ENCODE measurements around the gene LTK.

The LTK gene

GRCh38 chr15:41494922-41495735 lies 18.5 kb downstream of the LTK start:
- Histone ChIP-seq H3K36me3 (ENCODE audit: control insufficient read depth in 1 of 2, insufficient read depth in 2 of 2, low read length in 2 of 2) (no peaks in the 10 kb centered on the region), H3K4me3 (ENCODE audit: low read depth in 1 of 2, low read length in 2 of 2) (peak overlapping the region; percentile 16 to 57), H3K27me3 (ENCODE audit: low read depth, low read length) (peaks cover 20% of the 10 kb centered on the region), H3K27ac (ENCODE audit: low read length) (no peak overlapping the region), H3K4me1 (ENCODE audit: control insufficient read depth in 1 of 2, insufficient read depth in 2 of 2, low read length in 2 of 2) (peaks cover 7 to 35% of the 10 kb centered on the region in 2 donors), H3K9me3 (ENCODE audit: control insufficient read depth in 1 of 2, low read length in 2 of 2) (no peaks in the 10 kb centered on the region)

GRCh38 chr15:41494190-41494921 lies 19.3 kb downstream of the LTK start:
- no peaks in the 10 kb centered on the region for H3K36me3 ChIP-seq (ENCODE audit: control insufficient read depth in 1 of 2, insufficient read depth in 2 of 2, low read length in 2 of 2)
- H3K27me3 ChIP-seq (ENCODE audit: low read depth, low read length), result peaks cover 20% of the 10 kb centered on the region
- H3K4me1 ChIP-seq (ENCODE audit: control insufficient read depth in 1 of 2, insufficient read depth in 2 of 2, low read length in 2 of 2), result peaks cover 7 to 35% of the 10 kb centered on the region in 2 donors
- no peak overlapping the region for H3K27ac ChIP-seq (ENCODE audit: low read length)
- H3K4me3 ChIP-seq (ENCODE audit: low read depth in 1 of 2, low read length in 2 of 2), result peak overlapping the region; percentile 16 to 57
- no peaks in the 10 kb centered on the region for H3K9me3 ChIP-seq (ENCODE audit: control insufficient read depth in 1 of 2, low read length in 2 of 2)

- no peak overlapping the region for H3K27ac ChIP-seq (ENCODE audit: low read length)
- H3K4me1 ChIP-seq (ENCODE audit: control insufficient read depth in 1 of 2, insufficient read depth in 2 of 2, low read length in 2 of 2), result peaks cover 7 to 35% of the 10 kb centered on the region in 2 donors
- no peaks in the 10 kb centered on the region for H3K9me3 ChIP-seq (ENCODE audit: control insufficient read depth in 1 of 2, low read length in 2 of 2)
- peak overlapping the region in 1 of 2 donors; percentile 57 for H3K4me3 ChIP-seq (ENCODE audit: low read depth in 1 of 2, low read length in 2 of 2)
- H3K36me3 ChIP-seq (ENCODE audit: control insufficient read depth in 1 of 2, insufficient read depth in 2 of 2, low read length in 2 of 2), result no peaks in the 10 kb centered on the region
- H3K27me3 ChIP-seq (ENCODE audit: low read depth, low read length), result peaks cover 20% of the 10 kb centered on the region
These were observed 19.8 kb downstream of the LTK start for GRCh38 chr15:41493902-41494189.

GRCh38 chr15:41493205-41493901 lies 20.3 kb downstream of the LTK start, which contains the start of gene ITPKA:
Gene ITPKA, plus strand, starts transcription at chr15:41493874. Its CDS starts 54 bp downstream, at chr15:41493928.
- peaks cover 20% of the 10 kb centered on the region for H3K27me3 ChIP-seq (ENCODE audit: low read depth, low read length)
- peaks cover 7 to 35% of the 10 kb centered on the region in 2 donors for H3K4me1 ChIP-seq (ENCODE audit: control insufficient read depth in 1 of 2, insufficient read depth in 2 of 2, low read length in 2 of 2)
- peak within 1 kb of the TSS; percentile 59 to 79 for H3K4me3 ChIP-seq (ENCODE audit: low read depth in 1 of 2, low read length in 2 of 2)
- H3K9me3 ChIP-seq (ENCODE audit: control insufficient read depth in 1 of 2, low read length in 2 of 2), result no peaks in the 10 kb centered on the region
- H3K27ac ChIP-seq (ENCODE audit: low read length), result peak within 1 kb of the TSS; percentile 45
- H3K36me3 ChIP-seq (ENCODE audit: control insufficient read depth in 1 of 2, insufficient read depth in 2 of 2, low read length in 2 of 2), result no peaks in the 10 kb centered on the region

GRCh38 chr15:41492597-41493204 lies 20.9 kb downstream of the LTK start:
- H3K36me3 ChIP-seq (ENCODE audit: control insufficient read depth in 1 of 2, insufficient read depth in 2 of 2, low read length in 2 of 2), result no peaks in the 10 kb centered on the region
- H3K9me3 ChIP-seq (ENCODE audit: control insufficient read depth in 1 of 2, low read length in 2 of 2), result no peaks in the 10 kb centered on the region
- H3K4me1 ChIP-seq (ENCODE audit: control insufficient read depth in 1 of 2, insufficient read depth in 2 of 2, low read length in 2 of 2), result peaks cover 7 to 35% of the 10 kb centered on the region in 2 donors
- peak overlapping the region; percentile 45 for H3K27ac ChIP-seq (ENCODE audit: low read length)
- peaks cover 20% of the 10 kb centered on the region for H3K27me3 ChIP-seq (ENCODE audit: low read depth, low read length)
- H3K4me3 ChIP-seq (ENCODE audit: low read depth in 1 of 2, low read length in 2 of 2), result peak overlapping the region; percentile 59 to 79

GRCh38 chr15:41491889-41492288 lies 21.7 kb downstream of the LTK start:
- H3K4me1 ChIP-seq (ENCODE audit: control insufficient read depth in 1 of 2, insufficient read depth in 2 of 2, low read length in 2 of 2), result peaks cover 7 to 35% of the 10 kb centered on the region in 2 donors
- H3K9me3 ChIP-seq (ENCODE audit: control insufficient read depth in 1 of 2, low read length in 2 of 2), result no peaks in the 10 kb centered on the region
- no peak overlapping the region for H3K27ac ChIP-seq (ENCODE audit: low read length)
- H3K4me3 ChIP-seq (ENCODE audit: low read depth in 1 of 2, low read length in 2 of 2), result no peak overlapping the region
- peaks cover 20% of the 10 kb centered on the region for H3K27me3 ChIP-seq (ENCODE audit: low read depth, low read length)
- no peaks in the 10 kb centered on the region for H3K36me3 ChIP-seq (ENCODE audit: control insufficient read depth in 1 of 2, insufficient read depth in 2 of 2, low read length in 2 of 2)

GRCh38 chr15:41490355-41490754 lies 23.3 kb downstream of the LTK start:
- no peaks in the 10 kb centered on the region for H3K9me3 ChIP-seq (ENCODE audit: control insufficient read depth in 1 of 2, low read length in 2 of 2)
- H3K36me3 ChIP-seq (ENCODE audit: control insufficient read depth in 1 of 2, insufficient read depth in 2 of 2, low read length in 2 of 2), result no peaks in the 10 kb centered on the region
- peaks cover 7 to 27% of the 10 kb centered on the region in 2 donors for H3K4me1 ChIP-seq (ENCODE audit: control insufficient read depth in 1 of 2, insufficient read depth in 2 of 2, low read length in 2 of 2)
- peaks cover 20% of the 10 kb centered on the region for H3K27me3 ChIP-seq (ENCODE audit: low read depth, low read length)
- H3K27ac ChIP-seq (ENCODE audit: low read length), result no peak overlapping the region
- H3K4me3 ChIP-seq (ENCODE audit: low read depth in 1 of 2, low read length in 2 of 2), result no peak overlapping the region

- Histone ChIP-seq H3K9me3 (ENCODE audit: control insufficient read depth in 1 of 2, low read length in 2 of 2) (no peaks in the 10 kb centered on the region), H3K36me3 (ENCODE audit: control insufficient read depth in 1 of 2, insufficient read depth in 2 of 2, low read length in 2 of 2) (no peaks in the 10 kb centered on the region), H3K27ac (ENCODE audit: low read length) (no peak overlapping the region), H3K4me1 (ENCODE audit: control insufficient read depth in 1 of 2, insufficient read depth in 2 of 2, low read length in 2 of 2) (peaks cover 7 to 20% of the 10 kb centered on the region in 2 donors), H3K4me3 (ENCODE audit: low read depth in 1 of 2, low read length in 2 of 2) (no peak overlapping the region), H3K27me3 (ENCODE audit: low read depth, low read length) (peaks cover 16% of the 10 kb centered on the region)
These were observed 24.0 kb downstream of the LTK start for GRCh38 chr15:41489641-41490040.

GRCh38 chr15:41487802-41488201 lies 25.8 kb downstream of the LTK start:
- Histone ChIP-seq H3K36me3 (ENCODE audit: control insufficient read depth in 1 of 2, insufficient read depth in 2 of 2, low read length in 2 of 2) (peaks cover 0 to 5% of the 10 kb centered on the region in 2 donors), H3K4me3 (ENCODE audit: low read depth in 1 of 2, low read length in 2 of 2) (no peak overlapping the region), H3K27me3 (ENCODE audit: low read depth, low read length) (peaks cover 12% of the 10 kb centered on the region), H3K4me1 (ENCODE audit: control insufficient read depth in 1 of 2, insufficient read depth in 2 of 2, low read length in 2 of 2) (peaks cover 4 to 6% of the 10 kb centered on the region in 2 donors), H3K27ac (ENCODE audit: low read length) (no peak overlapping the region), H3K9me3 (ENCODE audit: control insufficient read depth in 1 of 2, low read length in 2 of 2) (no peaks in the 10 kb centered on the region)

GRCh38 chr15:41487381-41487780 lies 26.2 kb downstream of the LTK start:
- H3K27ac ChIP-seq (ENCODE audit: low read length), result no peak overlapping the region
- H3K9me3 ChIP-seq (ENCODE audit: control insufficient read depth in 1 of 2, low read length in 2 of 2), result no peaks in the 10 kb centered on the region
- peaks cover 0 to 8% of the 10 kb centered on the region in 2 donors for H3K36me3 ChIP-seq (ENCODE audit: control insufficient read depth in 1 of 2, insufficient read depth in 2 of 2, low read length in 2 of 2)
- no peak overlapping the region for H3K4me3 ChIP-seq (ENCODE audit: low read depth in 1 of 2, low read length in 2 of 2)
- peaks cover 9% of the 10 kb centered on the region for H3K27me3 ChIP-seq (ENCODE audit: low read depth, low read length)
- peaks cover 0 to 2% of the 10 kb centered on the region in 2 donors for H3K4me1 ChIP-seq (ENCODE audit: control insufficient read depth in 1 of 2, insufficient read depth in 2 of 2, low read length in 2 of 2)

GRCh38 chr15:41486286-41486685 lies 27.3 kb downstream of the LTK start:
- Histone ChIP-seq H3K36me3 (ENCODE audit: control insufficient read depth in 1 of 2, insufficient read depth in 2 of 2, low read length in 2 of 2) (peaks cover 0 to 18% of the 10 kb centered on the region in 2 donors), H3K4me1 (ENCODE audit: control insufficient read depth in 1 of 2, insufficient read depth in 2 of 2, low read length in 2 of 2) (no peaks in the 10 kb centered on the region), H3K9me3 (ENCODE audit: control insufficient read depth in 1 of 2, low read length in 2 of 2) (no peaks in the 10 kb centered on the region), H3K4me3 (ENCODE audit: low read depth in 1 of 2, low read length in 2 of 2) (no peak overlapping the region), H3K27me3 (ENCODE audit: low read depth, low read length) (peaks cover 4% of the 10 kb centered on the region), H3K27ac (ENCODE audit: low read length) (no peak overlapping the region)
